GM12892 (cell line): ENCODE data around the gene SPRY1.
A peak's percentile ranks its signal among the peaks of the same experiment; 100 is the strongest.

Experiments used
- DNase-seq: peaks from one replicate; pipeline ENCODE4 v3.0.0; 2011; ENCODE audit not compliant: insufficient read length
- FAIRE-seq: peaks from 2 replicates; lab custom pipeline; 2011; peaks lifted over from hg19 to GRCh38; lab: Jason Lieb, UNC
- POLR2A ChIP-seq: IDR thresholded peaks from 2 replicates; pipeline ENCODE4 v1.6.1; 2011; ENCODE audit warnings: low read depth, low read length, control low read depth
- POLR2AphosphoS5 ChIP-seq: IDR thresholded peaks from 2 replicates; pipeline ENCODE4 v1.6.1; 2011; ENCODE audit warnings: low read depth, low read length, control low read depth
- TAF1 ChIP-seq: IDR thresholded peaks from 2 replicates; pipeline ENCODE4 v1.6.1; 2011; ENCODE audit warnings: low read depth, mild to moderate bottlenecking, control low read depth, low read length, borderline replicate concordance

The SPRY1 gene

GRCh38 chr4:123386609-123387008, 10.0 kb upstream of the SPRY1 start:
- no peak for FAIRE-seq
- TF ChIP-seq TAF1 (no peak), POLR2AphosphoS5 (no peak), POLR2A (no peak)
- no peak for DNase-seq

- TF ChIP-seq POLR2A (no peak), TAF1 (no peak), POLR2AphosphoS5 (no peak)
- FAIRE-seq (no peak), DNase-seq (no peak)
These were observed 5.6 kb upstream of the SPRY1 start for GRCh38 chr4:123390846-123391456.

- TF ChIP-seq POLR2A = no peak
- no peak for TF ChIP-seq POLR2AphosphoS5
- no peak for TF ChIP-seq TAF1
- DNase-seq (no peak), FAIRE-seq (no peak)
These were observed 2.9 kb upstream of the SPRY1 start for GRCh38 chr4:123393721-123394120.

- peak; percentile 82 for FAIRE-seq
These were observed 810 bp downstream of the SPRY1 start for GRCh38 chr4:123397144-123398065.

GRCh38 chr4:123398066-123398852, 1.7 kb downstream of the SPRY1 start:
- FAIRE-seq (peak; percentile 79), DNase-seq (peak; percentile 47)
- TF ChIP-seq POLR2A (no peak), TAF1 (no peak), POLR2AphosphoS5 (no peak)

More at GRCh38 chr4:123397144-123398065, 810 bp downstream of the SPRY1 start:
- TF ChIP-seq POLR2AphosphoS5 = no peak
- TF ChIP-seq TAF1 = no peak
- no peak for TF ChIP-seq POLR2A
- DNase-seq = no peak

GRCh38 chr4:123398853-123399626, 2.4 kb downstream of the SPRY1 start:
- peak; percentile 60 for FAIRE-seq
- TF ChIP-seq POLR2AphosphoS5 (no peak), POLR2A (no peak), TAF1 (no peak)
- DNase-seq = peak; percentile 11

- TF ChIP-seq TAF1 = no peak
- TF ChIP-seq POLR2AphosphoS5 = no peak
- TF ChIP-seq POLR2A = no peak
- DNase-seq (no peak), FAIRE-seq (peak; percentile 5)
These were observed 3.2 kb downstream of the SPRY1 start for GRCh38 chr4:123399627-123400358.

- TF ChIP-seq POLR2A = no peak
- TF ChIP-seq TAF1 = no peak
- TF ChIP-seq POLR2AphosphoS5 = no peak
- no peak for FAIRE-seq
- DNase-seq = no peak
These were observed 4.9 kb downstream of the SPRY1 start for GRCh38 chr4:123401271-123402120.

GRCh38 chr4:123402121-123402465, 5.5 kb downstream of the SPRY1 start:
- FAIRE-seq = no peak
- TF ChIP-seq POLR2A (no peak), POLR2AphosphoS5 (no peak), TAF1 (no peak)
- DNase-seq = no peak
